ENCODE results near the gene TMEM38A.
A peak's percentile ranks its signal among the peaks of the same experiment; 100 is the strongest.

TMEM38A gene

DNA sequence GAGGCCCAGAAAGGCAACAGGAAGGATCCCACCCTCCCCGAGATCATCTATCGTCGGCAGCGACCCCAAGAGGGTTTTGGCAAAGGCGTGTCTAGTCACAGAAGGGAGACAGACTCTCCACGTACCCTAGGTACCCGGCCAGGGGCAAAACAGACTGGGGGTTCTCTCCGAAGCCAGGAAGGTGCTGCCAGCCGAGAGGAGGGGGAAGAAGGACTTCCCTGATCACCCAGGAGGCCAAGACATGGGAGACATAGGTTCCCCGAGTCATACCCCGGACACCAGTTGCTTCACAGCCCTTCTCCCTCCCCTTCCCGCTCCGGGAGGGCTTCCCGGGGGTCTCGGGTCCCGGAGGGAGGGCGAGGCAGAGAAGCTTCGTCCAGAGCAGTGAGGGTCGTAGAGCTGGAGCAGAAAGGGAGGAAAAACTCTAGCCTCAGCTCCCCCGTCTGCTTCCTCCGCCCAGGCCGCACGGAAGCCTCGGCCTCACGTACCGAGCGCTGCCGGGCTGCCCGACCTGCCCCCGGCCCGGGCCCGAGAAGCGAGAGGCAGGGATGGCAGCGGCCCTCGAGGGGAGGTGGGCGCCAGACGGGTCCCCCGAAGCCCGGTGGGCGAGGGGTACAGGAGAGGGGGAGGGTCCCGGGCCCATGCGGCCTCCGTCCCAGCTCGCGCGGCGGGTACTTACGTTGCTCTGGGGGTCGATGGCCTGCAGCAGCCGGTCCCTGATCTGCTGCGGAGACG, 33.6 kb upstream of the TMEM38A start:
- H3K27ac ChIP-seq, result peak overlapping the region; percentile 80 to 81
- peak in 1 of 2 donors; percentile 70 for DNase-seq
- intact Hi-C loops (cut with DNase I; ENCODE audit: low total_unique reads), result loop anchor here (2.0 kb wide), 1 partner anchor 55 kb away; the partner anchor contains the start of gene SLC35E1
- H3K36me3 ChIP-seq, result peaks cover 0 to 26% (median 12%) of the 10 kb centered on the region in 3 donors
- H3K4me1 ChIP-seq, result peaks cover 0 to 43% (median 31%) of the 10 kb centered on the region in 4 donors
- no peaks in the 10 kb centered on the region for H3K9me3 ChIP-seq
- H3K4me3 ChIP-seq, result peak overlapping the region; percentile 65 to 86
- no peaks in the 10 kb centered on the region for H3K27me3 ChIP-seq
- TF ChIP-seq, protein P1, sequence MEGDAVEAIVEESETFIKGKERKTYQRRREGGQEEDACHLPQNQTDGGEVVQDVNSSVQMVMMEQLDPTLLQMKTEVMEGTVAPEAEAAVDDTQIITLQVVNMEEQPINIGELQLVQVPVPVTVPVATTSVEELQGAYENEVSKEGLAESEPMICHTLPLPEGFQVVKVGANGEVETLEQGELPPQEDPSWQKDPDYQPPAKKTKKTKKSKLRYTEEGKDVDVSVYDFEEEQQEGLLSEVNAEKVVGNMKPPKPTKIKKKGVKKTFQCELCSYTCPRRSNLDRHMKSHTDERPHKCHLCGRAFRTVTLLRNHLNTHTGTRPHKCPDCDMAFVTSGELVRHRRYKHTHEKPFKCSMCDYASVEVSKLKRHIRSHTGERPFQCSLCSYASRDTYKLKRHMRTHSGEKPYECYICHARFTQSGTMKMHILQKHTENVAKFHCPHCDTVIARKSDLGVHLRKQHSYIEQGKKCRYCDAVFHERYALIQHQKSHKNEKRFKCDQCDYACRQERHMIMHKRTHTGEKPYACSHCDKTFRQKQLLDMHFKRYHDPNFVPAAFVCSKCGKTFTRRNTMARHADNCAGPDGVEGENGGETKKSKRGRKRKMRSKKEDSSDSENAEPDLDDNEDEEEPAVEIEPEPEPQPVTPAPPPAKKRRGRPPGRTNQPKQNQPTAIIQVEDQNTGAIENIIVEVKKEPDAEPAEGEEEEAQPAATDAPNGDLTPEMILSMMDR (IDR thresholded peaks at IDR 0.05), result no peak

DNA sequence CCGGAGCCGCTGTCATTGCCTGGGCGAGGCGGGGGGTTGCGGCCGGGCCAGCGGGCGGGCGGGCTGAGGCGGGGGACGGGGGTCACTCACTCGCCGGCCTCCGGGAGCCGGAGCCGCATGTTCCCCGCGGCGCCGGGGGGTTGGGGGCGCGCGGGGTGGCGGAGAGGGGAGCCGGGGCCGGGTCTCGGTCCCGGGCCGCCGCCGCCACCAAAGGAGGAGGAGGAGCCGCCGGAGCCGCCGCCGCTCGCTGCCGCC, 33.1 kb upstream of the TMEM38A start:
- Histone ChIP-seq H3K9me3 (no peaks in the 10 kb centered on the region), H3K27me3 (no peaks in the 10 kb centered on the region), H3K36me3 (peaks cover 0 to 30% (median 12%) of the 10 kb centered on the region in 3 donors), H3K4me1 (peaks cover 0 to 42% (median 31%) of the 10 kb centered on the region in 4 donors), H3K4me3 (peak overlapping the region; percentile 65 to 86), H3K27ac (peak overlapping the region; percentile 80 to 81)
- TF ChIP-seq, protein P1 (IDR thresholded peaks at IDR 0.05), result no peak
- DNase-seq, result peak in 1 of 2 donors; percentile 24
- intact Hi-C loops (cut with DNase I; ENCODE audit: low total_unique reads), result loop anchor here (2.0 kb wide), 2 partner anchors 33 to 55 kb away; partner anchors contain the start of genes SLC35E1, SMIM7 and TMEM38A

DNA sequence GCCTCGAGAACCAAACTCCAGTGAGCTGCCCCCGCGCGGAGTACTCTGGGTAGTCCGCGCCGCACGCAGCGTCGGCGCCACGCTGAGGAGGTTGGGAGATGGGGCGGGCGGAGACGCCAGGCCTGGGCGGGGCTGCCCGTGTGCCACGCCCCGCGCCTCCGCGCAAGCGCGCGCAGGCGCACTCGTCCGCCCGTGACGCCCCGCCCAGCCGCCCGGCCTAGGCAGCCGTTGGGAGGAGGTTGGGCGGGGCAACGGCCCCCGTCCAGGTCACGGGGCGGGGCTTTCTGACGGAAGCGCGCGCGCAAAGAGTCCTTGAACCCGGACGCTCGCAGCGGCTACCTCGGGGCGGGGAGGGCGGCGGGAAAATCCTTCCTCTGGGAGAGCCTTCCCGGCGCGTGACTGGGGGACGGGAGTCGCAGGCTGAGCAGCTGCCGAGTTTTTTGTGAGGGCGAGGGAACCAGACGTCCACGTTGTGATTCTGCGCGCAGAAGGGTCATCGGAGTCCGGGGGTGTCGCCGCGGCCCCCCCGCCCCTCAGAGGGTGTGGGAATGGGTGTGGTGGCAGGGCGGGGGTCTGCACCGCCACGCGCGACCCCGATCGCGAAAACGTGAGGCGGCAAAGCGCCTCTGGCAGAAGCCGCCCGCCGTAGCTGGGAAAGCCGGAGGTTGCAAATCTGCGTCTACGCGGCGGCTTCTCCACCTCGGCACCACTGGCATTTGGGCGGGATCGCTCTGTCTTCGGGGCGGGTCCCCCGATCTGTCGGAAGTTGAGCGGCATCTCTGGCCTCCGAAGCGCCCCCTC, 32.6 kb upstream of the TMEM38A start, which contains the start of gene MED26:
Gene MED26, minus strand, starts transcription at position 22 of the 801 bp plus-strand sequence. CDS start 261 bp downstream, outside the sequence.
- H3K9me3 ChIP-seq, result no peaks in the 10 kb centered on the region
- H3K4me1 ChIP-seq, result peaks cover 0 to 42% (median 31%) of the 10 kb centered on the region in 4 donors
- TF ChIP-seq, protein P1 (IDR thresholded peaks at IDR 0.05), result no peak
- peak within 1 kb of the TSS; percentile 65 to 86 for H3K4me3 ChIP-seq
- DNase-seq, result peak; percentile 94 to 97
- H3K27me3 ChIP-seq, result no peaks in the 10 kb centered on the region
- peaks cover 0 to 35% (median 12%) of the 10 kb centered on the region in 3 donors for H3K36me3 ChIP-seq
- intact Hi-C loops (cut with DNase I; ENCODE audit: low total_unique reads), result loop anchor here (2.0 kb wide), 1 partner anchor 32 kb away; the partner anchor contains the start of genes SMIM7 and TMEM38A
- H3K27ac ChIP-seq, result peak within 1 kb of the TSS; percentile 80 to 88

DNA sequence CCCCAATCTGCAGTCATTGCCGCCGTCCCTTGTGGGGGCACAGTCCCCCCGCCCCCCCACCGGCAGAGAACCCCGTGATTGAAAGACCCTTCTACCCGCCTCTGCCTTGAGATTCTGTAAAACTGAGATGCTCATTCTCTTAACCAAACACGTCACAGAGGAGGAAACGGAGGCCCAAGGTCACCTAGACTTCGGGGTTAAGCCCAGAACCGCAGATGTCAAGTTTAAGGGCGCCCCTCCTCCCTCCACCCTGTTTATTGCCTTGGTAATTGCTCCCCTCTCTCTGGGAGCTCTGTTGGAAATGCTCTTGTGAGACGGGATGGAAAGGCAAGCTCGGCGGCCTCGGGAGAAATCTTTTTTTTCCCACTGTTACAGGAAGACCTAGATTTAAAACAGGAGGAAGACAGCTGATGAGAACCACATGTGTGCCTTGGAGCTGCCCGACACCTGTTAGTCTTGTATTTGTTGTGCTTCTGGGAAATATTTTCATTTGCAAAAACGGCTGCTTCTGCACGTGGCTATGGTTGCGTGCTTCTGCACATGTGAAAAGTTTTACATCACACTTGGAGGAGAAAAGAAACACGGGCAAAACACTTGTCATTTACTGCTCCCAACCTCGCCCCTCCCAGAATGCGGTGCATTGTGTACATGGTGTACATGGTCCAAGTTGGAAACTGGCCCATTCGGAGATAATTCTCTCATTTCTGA, 31.8 kb upstream of the TMEM38A start:
- intact Hi-C loops (cut with DNase I; ENCODE audit: low total_unique reads), result loop anchor here (2.0 kb wide), 1 partner anchor 32 kb away; the partner anchor contains the start of genes SMIM7 and TMEM38A
- H3K27ac ChIP-seq, result peak overlapping the region; percentile 80 to 88
- no peaks in the 10 kb centered on the region for H3K27me3 ChIP-seq
- H3K4me3 ChIP-seq, result peak overlapping the region; percentile 65 to 86
- H3K9me3 ChIP-seq, result no peaks in the 10 kb centered on the region
- TF ChIP-seq, protein P1 (IDR thresholded peaks at IDR 0.05), result no peak
- peaks cover 0 to 41% (median 11%) of the 10 kb centered on the region in 3 donors for H3K36me3 ChIP-seq
- H3K4me1 ChIP-seq, result peaks cover 0 to 42% (median 31%) of the 10 kb centered on the region in 4 donors
- peak in 1 of 2 donors; percentile 39 for DNase-seq

DNA sequence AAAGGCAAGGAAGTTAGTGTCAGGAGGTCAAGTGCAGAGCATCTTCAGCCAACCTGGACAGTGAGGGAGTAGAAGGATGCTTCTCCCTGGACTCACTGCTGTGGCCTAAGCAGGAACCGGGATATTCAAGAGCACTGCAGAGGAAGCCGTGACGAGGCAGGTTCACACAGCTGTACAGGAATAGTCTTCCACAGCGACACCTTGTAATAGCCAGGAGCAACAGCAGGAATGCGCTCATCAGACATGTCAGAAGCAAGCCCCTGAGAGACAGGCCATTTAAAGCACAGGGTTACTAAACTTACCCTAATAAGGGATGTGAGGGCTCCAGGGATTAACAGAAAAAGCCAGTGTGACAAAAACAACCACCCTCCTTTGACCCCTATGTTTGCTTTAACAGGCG, 29.5 kb upstream of the TMEM38A start:
- Histone ChIP-seq H3K9me3 (no peaks in the 10 kb centered on the region), H3K36me3 (peaks cover 0 to 45% (median 8%) of the 10 kb centered on the region in 3 donors), H3K4me3 (no peak overlapping the region), H3K27me3 (no peaks in the 10 kb centered on the region), H3K4me1 (peaks cover 0 to 24% (median 17%) of the 10 kb centered on the region in 4 donors), H3K27ac (no peak overlapping the region)
- intact Hi-C loops (cut with DNase I; ENCODE audit: low total_unique reads), result no loop called here
- TF ChIP-seq, protein P1 (IDR thresholded peaks at IDR 0.05), result no peak
- no peak for DNase-seq

Data from tibial artery (tissue), 4 donors.